AG04450 (cell line): ENCODE measurements around the gene SLC24A3. TPM values are rescaled to one million over a fixed set of nuclear protein-coding genes. Genes with fewer than 3 reads are reported as not detected.

Experiments
- CTCF ChIA-PET: fragments of 300-600, 350-600 bp; formaldehyde crosslinking; extraction: SDS; loops from one replicate; lab custom pipeline; 2022; ENCODE audit warnings: antibody characterized with exemption, inconsistent platforms; lab: Charles Lee
- POLR2A ChIA-PET: fragments of 350-600 bp; formaldehyde crosslinking; extraction: SDS; loops from one replicate; lab custom pipeline; 2021; ENCODE audit warnings: antibody characterized with exemption, inconsistent platforms; lab: Yijun Ruan, JAX
- DNase-seq: peaks from one replicate; pipeline ENCODE4 v3.0.0-alpha.2; 2011; ENCODE audit warnings: low read depth, low spot score
- H3K27ac ChIP-seq: one replicate; pipeline ENCODE4 v1.5.1; 2012; ENCODE audit warnings: low read depth, low read length, control low read depth
- H3K27me3 ChIP-seq: one replicate; pipeline ENCODE4 v1.6.0; 2012; ENCODE audit warnings: low read length; ENCODE audit not compliant: control insufficient read depth, insufficient read depth
- H3K4me3 ChIP-seq: 2 replicates; pipeline ENCODE4 v1.5.1; 2011; ENCODE audit warnings: mild to moderate bottlenecking, low read depth, low read length, control low read depth
- H3K9me3 ChIP-seq: 2 replicates; pipeline ENCODE4 v1.5.1; 2012; ENCODE audit warnings: low read length; ENCODE audit not compliant: control insufficient read depth, insufficient read depth
- polyA plus RNA-seq: library from polyadenylated mRNA; depleted of rRNA; stranded (reverse); fragments of >200 nt; gene quantifications from 2 replicates; pipeline ENCODE4 v1.2.3, GENCODE V29; 2011
- TF ChIP-seq, protein P1 (sequence below): IDR thresholded peaks from 2 replicates; pipeline ENCODE4 v1.5.1; 2011; ENCODE audit warnings: low read depth, low read length, control low read depth, inconsistent platforms

SLC24A3 gene
- polyA plus RNA-seq, 1 experiment, result not detected

- ChIA-PET POLR2A (no interaction called here), CTCF (no interaction called here)
- TF ChIP-seq, protein P1, sequence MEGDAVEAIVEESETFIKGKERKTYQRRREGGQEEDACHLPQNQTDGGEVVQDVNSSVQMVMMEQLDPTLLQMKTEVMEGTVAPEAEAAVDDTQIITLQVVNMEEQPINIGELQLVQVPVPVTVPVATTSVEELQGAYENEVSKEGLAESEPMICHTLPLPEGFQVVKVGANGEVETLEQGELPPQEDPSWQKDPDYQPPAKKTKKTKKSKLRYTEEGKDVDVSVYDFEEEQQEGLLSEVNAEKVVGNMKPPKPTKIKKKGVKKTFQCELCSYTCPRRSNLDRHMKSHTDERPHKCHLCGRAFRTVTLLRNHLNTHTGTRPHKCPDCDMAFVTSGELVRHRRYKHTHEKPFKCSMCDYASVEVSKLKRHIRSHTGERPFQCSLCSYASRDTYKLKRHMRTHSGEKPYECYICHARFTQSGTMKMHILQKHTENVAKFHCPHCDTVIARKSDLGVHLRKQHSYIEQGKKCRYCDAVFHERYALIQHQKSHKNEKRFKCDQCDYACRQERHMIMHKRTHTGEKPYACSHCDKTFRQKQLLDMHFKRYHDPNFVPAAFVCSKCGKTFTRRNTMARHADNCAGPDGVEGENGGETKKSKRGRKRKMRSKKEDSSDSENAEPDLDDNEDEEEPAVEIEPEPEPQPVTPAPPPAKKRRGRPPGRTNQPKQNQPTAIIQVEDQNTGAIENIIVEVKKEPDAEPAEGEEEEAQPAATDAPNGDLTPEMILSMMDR, result no peak
These were observed 514.9 kb downstream of the SLC24A3 start for GRCh38 chr20:19727251-19727847.

DNA sequence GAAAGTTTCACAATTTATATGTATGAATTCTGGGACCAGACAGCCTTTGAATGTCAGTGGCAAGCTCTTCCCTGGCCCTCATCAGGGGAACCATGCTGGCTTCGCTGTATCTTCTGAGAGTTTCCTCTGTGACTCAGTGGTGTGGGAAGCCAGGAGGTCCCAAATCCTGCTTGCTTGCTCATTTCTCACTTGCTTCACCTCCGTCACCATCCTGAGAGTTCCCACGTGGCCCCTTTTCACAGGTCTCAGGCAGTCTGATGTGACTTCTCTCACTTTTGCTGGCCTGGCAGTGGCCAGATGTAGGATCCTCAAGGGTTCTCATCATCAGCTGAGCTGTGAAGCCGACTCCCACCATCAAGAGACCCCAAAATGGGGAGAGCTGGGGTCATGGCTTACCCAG lies 517.2 kb downstream of the SLC24A3 start:
- no peak for DNase-seq
- no peaks in the 10 kb centered on the region for H3K27me3 ChIP-seq
- TF ChIP-seq, protein P1, result no peak
- ChIA-PET POLR2A (no interaction called here), CTCF (no interaction called here)
- no peak overlapping the region for H3K27ac ChIP-seq
- no peak overlapping the region for H3K4me3 ChIP-seq
- no peaks in the 10 kb centered on the region for H3K9me3 ChIP-seq

More at GRCh38 chr20:19727251-19727847, 514.9 kb downstream of the SLC24A3 start:
- no peaks in the 10 kb centered on the region for H3K9me3 ChIP-seq
- H3K4me3 ChIP-seq, result no peak overlapping the region
- no peak for DNase-seq
- H3K27me3 ChIP-seq, result peaks cover 2% of the 10 kb centered on the region
- no peak overlapping the region for H3K27ac ChIP-seq

- POLR2A ChIA-PET, result no interaction called here
- TF ChIP-seq, protein P1, result no peak
These were observed 518.3 kb downstream of the SLC24A3 start for GRCh38 chr20:19730706-19731105.

GRCh38 chr20:19734811-19735210 lies 522.4 kb downstream of the SLC24A3 start:
- ChIA-PET CTCF (interaction anchor here (1.4 kb wide), 1 partner anchor 9 kb away, joined by 3 read pairs; no protein-coding TSS in a partner anchor), POLR2A (no interaction called here)
- Histone ChIP-seq H3K27me3 (no peaks in the 10 kb centered on the region), H3K9me3 (no peaks in the 10 kb centered on the region), H3K4me3 (no peak overlapping the region), H3K27ac (no peak overlapping the region)
- TF ChIP-seq, protein P1, result no peak
- DNase-seq, result no peak

More at GRCh38 chr20:19730706-19731105, 518.3 kb downstream of the SLC24A3 start:
- CTCF ChIA-PET, result no interaction called here
- no peak overlapping the region for H3K27ac ChIP-seq
- H3K4me3 ChIP-seq, result no peak overlapping the region
- DNase-seq, result no peak
- H3K9me3 ChIP-seq, result no peaks in the 10 kb centered on the region
- no peaks in the 10 kb centered on the region for H3K27me3 ChIP-seq

- Histone ChIP-seq H3K4me3 (no peak overlapping the region), H3K27me3 (no peaks in the 10 kb centered on the region), H3K9me3 (no peaks in the 10 kb centered on the region), H3K27ac (no peak overlapping the region)
- POLR2A ChIA-PET, result no interaction called here
- DNase-seq, result no peak
- TF ChIP-seq, protein P1, result no peak
- CTCF ChIA-PET, result interaction anchor here (1.4 kb wide), 1 partner anchor 9 kb away, joined by 3 read pairs; no protein-coding TSS in a partner anchor
These were observed 523.0 kb downstream of the SLC24A3 start for GRCh38 chr20:19735446-19735845.
